ENCODE results near the gene ATG2B. TPM values are rescaled to one million over a fixed set of nuclear protein-coding genes. Genes with fewer than 3 reads are reported as not detected.

ATG2B gene
- total RNA-seq, 4 donors from 2014 or later: 22.2 to 30.3 (median 28.6) TPM

GRCh38 chr14:96261053-96261452 is 102.1 kb downstream of the ATG2B start:
- intact Hi-C loops (cut with DNase I; ENCODE audit: low total_unique reads) (no loop called here), in situ Hi-C loops (cut with MboI; ENCODE audit: low sequenced_read_pairs in 4 of 4) (loop anchor here in 1 of 4 donors (25.0 kb wide), 1 partner anchor 699 kb away; no protein-coding TSS in a partner anchor)
- no peak overlapping the region for H3K27ac ChIP-seq
- DNase-seq (no peak), ATAC-seq (no peak)
- peaks cover 0 to 9% (median 5%) of the 10 kb centered on the region in 3 donors for H3K27me3 ChIP-seq
- H3K4me3 ChIP-seq: no peak overlapping the region
- H3K4me1 ChIP-seq: no peaks in the 10 kb centered on the region
- no peaks in the 10 kb centered on the region for H3K9me3 ChIP-seq
- H3K36me3 ChIP-seq: no peaks in the 10 kb centered on the region
- TF ChIP-seq CTCF (IDR thresholded peaks at IDR 0.05 in 4 of 5, conservative IDR thresholded peaks at IDR 0.05 in 1 of 5): no peak

- DNase-seq: no peak
- ATAC-seq: no peak
- Histone ChIP-seq H3K36me3 (no peaks in the 10 kb centered on the region), H3K4me3 (no peak overlapping the region), H3K4me1 (peaks cover 0 to 3% of the 10 kb centered on the region in 2 donors), H3K27ac (no peak overlapping the region), H3K9me3 (no peaks in the 10 kb centered on the region), H3K27me3 (peaks cover 0 to 9% (median 5%) of the 10 kb centered on the region in 3 donors)
- no peak for TF ChIP-seq CTCF (IDR thresholded peaks at IDR 0.05 in 4 of 5, conservative IDR thresholded peaks at IDR 0.05 in 1 of 5)
- no peak for TF ChIP-seq POLR2A (IDR thresholded peaks at IDR 0.05)
- intact Hi-C loops (cut with DNase I; ENCODE audit: low total_unique reads) (no loop called here), in situ Hi-C loops (cut with MboI; ENCODE audit: low sequenced_read_pairs in 4 of 4) (loop anchor here in 1 of 4 donors (25.0 kb wide), 1 partner anchor 698 kb away; no protein-coding TSS in a partner anchor)
Observed at GRCh38 chr14:96260341-96260821, 102.8 kb downstream of the ATG2B start.

- H3K4me3 ChIP-seq: no peak overlapping the region
- H3K9me3 ChIP-seq: no peaks in the 10 kb centered on the region
- no peak for ATAC-seq
- in situ Hi-C loops (cut with MboI; ENCODE audit: low sequenced_read_pairs in 4 of 4) (loop anchor here in 1 of 4 donors (25.0 kb wide), 1 partner anchor 696 kb away; no protein-coding TSS in a partner anchor), intact Hi-C loops (cut with DNase I; ENCODE audit: low total_unique reads) (no loop called here)
- DNase-seq: no peak
- peaks cover 0 to 3% of the 10 kb centered on the region in 2 donors for H3K4me1 ChIP-seq
- no peak for TF ChIP-seq CTCF (IDR thresholded peaks at IDR 0.05 in 4 of 5, conservative IDR thresholded peaks at IDR 0.05 in 1 of 5)
- no peak for TF ChIP-seq POLR2A (IDR thresholded peaks at IDR 0.05)
- no peaks in the 10 kb centered on the region for H3K36me3 ChIP-seq
- no peak overlapping the region for H3K27ac ChIP-seq
- H3K27me3 ChIP-seq: peaks cover 0 to 9% (median 5%) of the 10 kb centered on the region in 3 donors
Observed at GRCh38 chr14:96257900-96258299, 105.2 kb downstream of the ATG2B start.

GRCh38 chr14:96257056-96257455 is 106.1 kb downstream of the ATG2B start:
- Histone ChIP-seq H3K9me3 (no peaks in the 10 kb centered on the region), H3K4me1 (peaks cover 0 to 3% of the 10 kb centered on the region in 2 donors), H3K27me3 (peaks cover 0 to 8% (median 5%) of the 10 kb centered on the region in 3 donors), H3K4me3 (no peak overlapping the region), H3K27ac (no peak overlapping the region), H3K36me3 (no peaks in the 10 kb centered on the region)
- DNase-seq (no peak), ATAC-seq (no peak)
- intact Hi-C loops (cut with DNase I; ENCODE audit: low total_unique reads) (no loop called here), in situ Hi-C loops (cut with MboI; ENCODE audit: low sequenced_read_pairs in 4 of 4) (loop anchor here in 1 of 4 donors (25.0 kb wide), 1 partner anchor 695 kb away; no protein-coding TSS in a partner anchor)
- TF ChIP-seq CTCF (IDR thresholded peaks at IDR 0.05 in 4 of 5, conservative IDR thresholded peaks at IDR 0.05 in 1 of 5): no peak
- no peak for TF ChIP-seq POLR2A (IDR thresholded peaks at IDR 0.05)

All from gastrocnemius medialis (tissue), 4 donors.